NT2/D1 (cell line): Measurements from ENCODE around the gene SMG6.

Experiments
- YY1 ChIP-seq: IDR thresholded peaks from 2 replicates; pipeline ENCODE4 v1.6.1; 2011; ENCODE audit not compliant: insufficient read length, insufficient read depth
- ZNF274 ChIP-seq: IDR thresholded peaks from 2 replicates; pipeline ENCODE4 v1.6.1; 2011; ENCODE audit warnings: mild to moderate bottlenecking, low read depth, low read length

- no peak for TF ChIP-seq ZNF274
- no peak for TF ChIP-seq YY1
These were observed 108.7 kb downstream of the SMG6 start for GRCh38 chr17:2194889-2195335.
